IgD-negative memory B cell (primary cell): ENCODE results near the gene DIPK1B. TPM values are rescaled to one million over a fixed set of nuclear protein-coding genes. Genes with fewer than 3 reads are reported as not detected.
"Not testable (repeated sequence)": the region's sequence is repeated elsewhere in the genome, so short reads cannot be mapped to it uniquely, and the experiment has no call there.

Experiments used
- H3K27ac Mint-ChIP-seq, 3 donors: one replicate each; pipeline ENCODE4 v1.8.0; 2020 to 2022; ENCODE audit warnings: mild to moderate bottlenecking in 3 of 3, mixed read lengths in 3 of 3, moderate library complexity in 1 of 3
- H3K27me3 Mint-ChIP-seq: one replicate; pipeline ENCODE4 v1.8.0; 2021; ENCODE audit warnings: mixed read lengths
- H3K36me3 Mint-ChIP-seq: one replicate; pipeline ENCODE4 v1.8.0; 2020; ENCODE audit warnings: mild to moderate bottlenecking, mixed read lengths
- H3K4me1 Mint-ChIP-seq, 3 donors: one replicate each; pipeline ENCODE4 v1.8.0; 2020 to 2022; ENCODE audit warnings: mixed read lengths in 3 of 3, mild to moderate bottlenecking in 1 of 3
- H3K4me3 Mint-ChIP-seq, 4 donors: one replicate each; pipeline ENCODE4 v1.8.0; 2020 to 2022; ENCODE audit warnings: mild to moderate bottlenecking in 4 of 4, mixed read lengths in 4 of 4, moderate library complexity in 3 of 4
- H3K9me3 Mint-ChIP-seq, 3 donors: one replicate each; pipeline ENCODE4 v1.8.0; 2020 to 2021; ENCODE audit warnings: mixed read lengths in 3 of 3, mild to moderate bottlenecking in 1 of 3
- polyA plus RNA-seq: library from polyadenylated mRNA; unstranded; fragments of 300-500 nt; fragmentation: Illumina TruSeq; gene quantifications from one replicate; pipeline ENCODE4 v1.2.3, GENCODE V29; 2021

The DIPK1B gene
- polyA plus RNA-seq, 1 donor from 2014 or later = 0.90 TPM

GRCh38 chr9:136757328-136757727 is 45.0 kb downstream of the DIPK1B start:
- Mint-ChIP-seq H3K4me3 (peak overlapping the region in 2 of 4 donors; percentile 48 to 97), H3K4me1 (peaks cover 11 to 24% (median 11%) of the 10 kb centered on the region in 3 donors), H3K36me3 (peaks cover 3% of the 10 kb centered on the region), H3K27ac (peak overlapping the region in 2 of 3 donors; percentile 59 to 78), H3K9me3 (peaks cover 4 to 6% (median 4%) of the 10 kb centered on the region in 3 donors), H3K27me3 (no peaks in the 10 kb centered on the region)

GRCh38 chr9:136757751-136758140 is 45.4 kb downstream of the DIPK1B start:
- peaks cover 7 to 21% (median 11%) of the 10 kb centered on the region in 3 donors for H3K4me1 Mint-ChIP-seq
- no peaks in the 10 kb centered on the region for H3K27me3 Mint-ChIP-seq
- peak overlapping the region in 3 of 4 donors; percentile 48 to 97 (median 83) for H3K4me3 Mint-ChIP-seq
- H3K9me3 Mint-ChIP-seq = peaks cover 2 to 3% (median 3%) of the 10 kb centered on the region in 3 donors
- peaks cover 3% of the 10 kb centered on the region for H3K36me3 Mint-ChIP-seq
- peak overlapping the region; percentile 59 to 80 (median 78) for H3K27ac Mint-ChIP-seq

GRCh38 chr9:136759001-136759400 is 46.6 kb downstream of the DIPK1B start:
- H3K9me3 Mint-ChIP-seq = peaks cover 0 to 3% (median 0%) of the 10 kb centered on the region in 3 donors
- H3K27ac Mint-ChIP-seq = no peak overlapping the region
- H3K4me1 Mint-ChIP-seq = peaks cover 6 to 21% (median 11%) of the 10 kb centered on the region in 3 donors
- peak overlapping the region in 1 of 4 donors; percentile 97 for H3K4me3 Mint-ChIP-seq
- no peaks in the 10 kb centered on the region for H3K27me3 Mint-ChIP-seq
- peaks cover 3% of the 10 kb centered on the region for H3K36me3 Mint-ChIP-seq

GRCh38 chr9:136759436-136760325 is 47.3 kb downstream of the DIPK1B start:
- Mint-ChIP-seq H3K9me3 (peaks cover 0 to 3% (median 0%) of the 10 kb centered on the region in 3 donors), H3K27ac (no peak overlapping the region), H3K4me1 (peaks cover 6 to 19% (median 10%) of the 10 kb centered on the region in 3 donors), H3K36me3 (peaks cover 3% of the 10 kb centered on the region), H3K27me3 (no peaks in the 10 kb centered on the region), H3K4me3 (peak overlapping the region in 1 of 4 donors; percentile 76)

- H3K27me3 Mint-ChIP-seq = no peaks in the 10 kb centered on the region
- peaks cover 7 to 19% (median 11%) of the 10 kb centered on the region in 3 donors for H3K4me1 Mint-ChIP-seq
- H3K36me3 Mint-ChIP-seq = peaks cover 2% of the 10 kb centered on the region
- peak overlapping the region in 1 of 4 donors; percentile 31 for H3K4me3 Mint-ChIP-seq
- H3K27ac Mint-ChIP-seq = peak overlapping the region in 1 of 3 donors; percentile 80
- H3K9me3 Mint-ChIP-seq = peaks cover 0 to 3% (median 0%) of the 10 kb centered on the region in 3 donors
Observed at GRCh38 chr9:136760424-136760823, 48.1 kb downstream of the DIPK1B start.

GRCh38 chr9:136760834-136761544 is 48.6 kb downstream of the DIPK1B start:
- H3K36me3 Mint-ChIP-seq, H3K9me3 Mint-ChIP-seq, H3K27me3 Mint-ChIP-seq: not testable (repeated sequence)
- H3K27ac Mint-ChIP-seq = peak overlapping the region in 2 of 3 donors; percentile 80 to 82
- H3K4me3 Mint-ChIP-seq = peak overlapping the region in 3 of 4 donors; percentile 31 to 70 (median 65)
- H3K4me1 Mint-ChIP-seq = peaks cover 12 to 23% (median 15%) of the 10 kb centered on the region in 3 donors

GRCh38 chr9:136761545-136761981 is 49.2 kb downstream of the DIPK1B start:
- no peaks in the 10 kb centered on the region for H3K9me3 Mint-ChIP-seq
- H3K4me3 Mint-ChIP-seq = no peak overlapping the region
- H3K4me1 Mint-ChIP-seq = peaks cover 15 to 19% (median 19%) of the 10 kb centered on the region in 3 donors
- H3K27ac Mint-ChIP-seq = peak overlapping the region in 2 of 3 donors; percentile 80 to 82
- H3K27me3 Mint-ChIP-seq = no peaks in the 10 kb centered on the region
- H3K36me3 Mint-ChIP-seq = no peaks in the 10 kb centered on the region

GRCh38 chr9:136762221-136762691 is 49.9 kb downstream of the DIPK1B start:
- Mint-ChIP-seq H3K36me3 (no peaks in the 10 kb centered on the region), H3K27me3 (peaks cover 4% of the 10 kb centered on the region), H3K27ac (no peak overlapping the region), H3K9me3 (no peaks in the 10 kb centered on the region), H3K4me3 (no peak overlapping the region), H3K4me1 (peaks cover 21 to 25% (median 23%) of the 10 kb centered on the region in 3 donors)

- H3K27me3 Mint-ChIP-seq = peaks cover 7% of the 10 kb centered on the region
- no peak overlapping the region for H3K4me3 Mint-ChIP-seq
- H3K4me1 Mint-ChIP-seq = peaks cover 24 to 30% (median 28%) of the 10 kb centered on the region in 3 donors
Observed at GRCh38 chr9:136762915-136763648, 50.7 kb downstream of the DIPK1B start.

GRCh38 chr9:136763649-136764035 is 51.3 kb downstream of the DIPK1B start:
- Mint-ChIP-seq H3K9me3 (no peaks in the 10 kb centered on the region), H3K4me1 (peaks cover 26 to 29% (median 29%) of the 10 kb centered on the region in 3 donors), H3K27me3 (peaks cover 8% of the 10 kb centered on the region), H3K27ac (peak overlapping the region in 1 of 3 donors; percentile 9), H3K4me3 (no peak overlapping the region), H3K36me3 (no peaks in the 10 kb centered on the region)

More at GRCh38 chr9:136762915-136763648, 50.7 kb downstream of the DIPK1B start:
- H3K9me3 Mint-ChIP-seq = no peaks in the 10 kb centered on the region
- H3K27ac Mint-ChIP-seq = no peak overlapping the region
- no peaks in the 10 kb centered on the region for H3K36me3 Mint-ChIP-seq

GRCh38 chr9:136764301-136764891 is 52.0 kb downstream of the DIPK1B start, which contains the start of gene LCN15:
TSS of gene LCN15 (minus strand) at chr9:136764518. CDS start at chr9:136764488, 30 bp downstream.
- H3K4me1 Mint-ChIP-seq = peaks cover 26 to 29% (median 29%) of the 10 kb centered on the region in 3 donors
- no peaks in the 10 kb centered on the region for H3K36me3 Mint-ChIP-seq
- H3K9me3 Mint-ChIP-seq = no peaks in the 10 kb centered on the region
- peak within 1 kb of the TSS in 1 of 4 donors; percentile 85 for H3K4me3 Mint-ChIP-seq
- peaks cover 8% of the 10 kb centered on the region for H3K27me3 Mint-ChIP-seq
- peak within 1 kb of the TSS in 2 of 3 donors; percentile 90 to 100 for H3K27ac Mint-ChIP-seq

- H3K36me3 Mint-ChIP-seq = no peaks in the 10 kb centered on the region
- no peak overlapping the region for H3K4me3 Mint-ChIP-seq
- H3K4me1 Mint-ChIP-seq = peaks cover 26 to 28% (median 26%) of the 10 kb centered on the region in 3 donors
- H3K27me3 Mint-ChIP-seq = peaks cover 8% of the 10 kb centered on the region
- H3K27ac Mint-ChIP-seq = peak overlapping the region in 2 of 3 donors; percentile 90 to 100
- H3K9me3 Mint-ChIP-seq = no peaks in the 10 kb centered on the region
Observed at GRCh38 chr9:136765041-136765440, 52.7 kb downstream of the DIPK1B start.

- Mint-ChIP-seq H3K4me3 (peak overlapping the region; percentile 73 to 87 (median 86)), H3K4me1 (peaks cover 22 to 25% (median 24%) of the 10 kb centered on the region in 3 donors), H3K27ac (peak overlapping the region; percentile 90 to 100 (median 93))
- not testable (repeated sequence) for H3K9me3 Mint-ChIP-seq, H3K27me3 Mint-ChIP-seq, H3K36me3 Mint-ChIP-seq
Observed at GRCh38 chr9:136765745-136766409, 53.5 kb downstream of the DIPK1B start.
